DOHH2 (cell line): ENCODE measurements around the gene KRT17.
"Not testable (repeated sequence)": the region's sequence is repeated elsewhere in the genome, so short reads cannot be mapped to it uniquely, and the experiment has no call there.

Source experiments
- H3F3A ChIP-seq: fragments of 200-600 bp; sonication (generic), shearing (Covaris generic); 2 replicates; pipeline ENCODE4 v1.6.0; 2016; ENCODE audit warnings: antibody characterized with exemption, mild to moderate bottlenecking; ENCODE audit not compliant: control insufficient read depth, insufficient read depth
- H3K27ac ChIP-seq: fragments of 200-600 bp; sonication (generic); 2 replicates; pipeline ENCODE4 v1.5.1; 2014; ENCODE audit warnings: low read depth, mild to moderate bottlenecking, low read length, moderate library complexity
- H3K27me3 ChIP-seq: fragments of 200-600 bp; sonication (generic); 2 replicates; pipeline ENCODE4 v1.6.1; 2014; ENCODE audit warnings: mild to moderate bottlenecking, low read length, mixed read lengths; ENCODE audit not compliant: control insufficient read depth
- H3K36me3 ChIP-seq: fragments of 200-600 bp; sonication (generic); 2 replicates; pipeline ENCODE4 v1.6.1; 2014; ENCODE audit warnings: mild to moderate bottlenecking, low read length, moderate library complexity, mixed read lengths; ENCODE audit not compliant: control insufficient read depth
- H3K4me1 ChIP-seq: fragments of 200-600 bp; sonication (generic); 2 replicates; pipeline ENCODE4 v1.6.1; 2014; ENCODE audit warnings: mild to moderate bottlenecking, low read length, mixed read lengths; ENCODE audit not compliant: control insufficient read depth
- H3K4me2 ChIP-seq: fragments of 200-600 bp; sonication (generic); 2 replicates; pipeline ENCODE4 v1.6.0; 2014; ENCODE audit warnings: mild to moderate bottlenecking, low read length, moderate library complexity
- H3K4me3 ChIP-seq: fragments of 200-600 bp; sonication (generic); 2 replicates; pipeline ENCODE4 v1.5.1; 2014; ENCODE audit warnings: mild to moderate bottlenecking, low read length, mixed read lengths
- H3K79me2 ChIP-seq: fragments of 200-600 bp; sonication (generic); 2 replicates; pipeline ENCODE4 v1.6.1; 2014; ENCODE audit warnings: mild to moderate bottlenecking, low read length, mixed read lengths; ENCODE audit not compliant: control insufficient read depth
- H3K9me2 ChIP-seq: fragments of 200-600 bp; sonication (generic); replicated peaks from 2 replicates; pipeline ENCODE4 v1.6.1; 2014; ENCODE audit warnings: mild to moderate bottlenecking, low read length, mixed read lengths; ENCODE audit not compliant: control insufficient read depth
- H3K9me3 ChIP-seq: fragments of 200-600 bp; sonication (generic); 2 replicates; pipeline ENCODE4 v1.6.1; 2014; ENCODE audit warnings: antibody characterized with exemption, low read length, mixed read lengths; ENCODE audit not compliant: control insufficient read depth, insufficient read depth
- H4K20me1 ChIP-seq: fragments of 200-600 bp; sonication (generic); 2 replicates; pipeline ENCODE4 v1.6.0; 2014; ENCODE audit warnings: low read depth, mild to moderate bottlenecking, antibody characterized with exemption, low read length, moderate library complexity; ENCODE audit not compliant: control insufficient read depth, insufficient read depth
- EZH2phosphoT487 ChIP-seq: fragments of 200-600 bp; sonication (generic); IDR thresholded peaks from 2 replicates; pipeline ENCODE4 v1.6.1; 2017; ENCODE audit warnings: borderline replicate concordance, mild to moderate bottlenecking, antibody characterized with exemption, low read length, moderate library complexity, mixed read lengths
- TF ChIP-seq, protein P1 (sequence below): fragments of 200-600 bp; sonication (generic); IDR thresholded peaks from one replicate; pipeline ENCODE4 v1.5.1; 2014; ENCODE audit warnings: antibody characterized with exemption, mild to moderate bottlenecking, low read depth, low read length; ENCODE audit not compliant: poor library complexity, severe bottlenecking

Gene KRT17

GRCh38 chr17:41617136-41617535 lies 7.2 kb downstream of the KRT17 start:
- Histone ChIP-seq H3K4me3 (no peak overlapping the region), H3F3A (no peaks in the 10 kb centered on the region), H3K79me2 (no peaks in the 10 kb centered on the region), H3K36me3 (no peaks in the 10 kb centered on the region), H3K4me1 (no peaks in the 10 kb centered on the region), H3K27me3 (no peaks in the 10 kb centered on the region), H3K27ac (no peak overlapping the region), H3K9me2 (no peaks in the 10 kb centered on the region), H3K9me3 (no peaks in the 10 kb centered on the region), H4K20me1 (no peaks in the 10 kb centered on the region), H3K4me2 (no peak overlapping the region)
- TF ChIP-seq, protein P1, sequence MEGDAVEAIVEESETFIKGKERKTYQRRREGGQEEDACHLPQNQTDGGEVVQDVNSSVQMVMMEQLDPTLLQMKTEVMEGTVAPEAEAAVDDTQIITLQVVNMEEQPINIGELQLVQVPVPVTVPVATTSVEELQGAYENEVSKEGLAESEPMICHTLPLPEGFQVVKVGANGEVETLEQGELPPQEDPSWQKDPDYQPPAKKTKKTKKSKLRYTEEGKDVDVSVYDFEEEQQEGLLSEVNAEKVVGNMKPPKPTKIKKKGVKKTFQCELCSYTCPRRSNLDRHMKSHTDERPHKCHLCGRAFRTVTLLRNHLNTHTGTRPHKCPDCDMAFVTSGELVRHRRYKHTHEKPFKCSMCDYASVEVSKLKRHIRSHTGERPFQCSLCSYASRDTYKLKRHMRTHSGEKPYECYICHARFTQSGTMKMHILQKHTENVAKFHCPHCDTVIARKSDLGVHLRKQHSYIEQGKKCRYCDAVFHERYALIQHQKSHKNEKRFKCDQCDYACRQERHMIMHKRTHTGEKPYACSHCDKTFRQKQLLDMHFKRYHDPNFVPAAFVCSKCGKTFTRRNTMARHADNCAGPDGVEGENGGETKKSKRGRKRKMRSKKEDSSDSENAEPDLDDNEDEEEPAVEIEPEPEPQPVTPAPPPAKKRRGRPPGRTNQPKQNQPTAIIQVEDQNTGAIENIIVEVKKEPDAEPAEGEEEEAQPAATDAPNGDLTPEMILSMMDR = no peak
- no peak for TF ChIP-seq EZH2phosphoT487

DNA sequence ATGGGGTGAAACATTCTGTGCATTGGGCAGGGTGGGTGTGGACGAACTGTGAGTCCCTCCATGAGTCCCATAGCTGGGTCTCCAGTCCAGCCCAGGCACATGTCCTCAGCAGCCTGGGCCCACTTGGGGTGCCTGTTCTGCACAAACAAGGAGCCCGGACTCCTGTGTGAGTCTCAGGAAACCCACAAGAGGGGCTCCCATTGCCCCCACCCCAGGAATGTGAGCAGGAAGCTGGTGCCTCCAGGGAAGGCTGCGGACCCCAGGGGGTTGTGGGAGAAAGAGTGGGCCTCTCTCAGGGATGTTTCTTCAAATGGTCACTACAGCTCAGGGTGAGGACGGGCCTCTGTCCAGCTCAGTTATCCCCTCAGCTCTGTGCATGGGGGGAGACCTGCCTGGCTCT lies 7.9 kb downstream of the KRT17 start:
- not testable (repeated sequence) for H4K20me1 ChIP-seq, H3K36me3 ChIP-seq, H3K27ac ChIP-seq, H3K4me2 ChIP-seq, H3K4me3 ChIP-seq, H3K27me3 ChIP-seq, H3K9me2 ChIP-seq, H3K79me2 ChIP-seq, H3K9me3 ChIP-seq, H3F3A ChIP-seq, H3K4me1 ChIP-seq

- Histone ChIP-seq H3K27me3 (no peaks in the 10 kb centered on the region), H3K9me3 (no peaks in the 10 kb centered on the region), H3K36me3 (no peaks in the 10 kb centered on the region), H3K9me2 (no peaks in the 10 kb centered on the region), H4K20me1 (no peaks in the 10 kb centered on the region), H3K4me2 (no peak overlapping the region), H3K27ac (no peak overlapping the region), H3K79me2 (no peaks in the 10 kb centered on the region), H3F3A (no peaks in the 10 kb centered on the region), H3K4me1 (no peaks in the 10 kb centered on the region), H3K4me3 (no peak overlapping the region)
- TF ChIP-seq, protein P1 = no peak
- no peak for TF ChIP-seq EZH2phosphoT487
These were observed 8.9 kb downstream of the KRT17 start for GRCh38 chr17:41615454-41615853.

DNA sequence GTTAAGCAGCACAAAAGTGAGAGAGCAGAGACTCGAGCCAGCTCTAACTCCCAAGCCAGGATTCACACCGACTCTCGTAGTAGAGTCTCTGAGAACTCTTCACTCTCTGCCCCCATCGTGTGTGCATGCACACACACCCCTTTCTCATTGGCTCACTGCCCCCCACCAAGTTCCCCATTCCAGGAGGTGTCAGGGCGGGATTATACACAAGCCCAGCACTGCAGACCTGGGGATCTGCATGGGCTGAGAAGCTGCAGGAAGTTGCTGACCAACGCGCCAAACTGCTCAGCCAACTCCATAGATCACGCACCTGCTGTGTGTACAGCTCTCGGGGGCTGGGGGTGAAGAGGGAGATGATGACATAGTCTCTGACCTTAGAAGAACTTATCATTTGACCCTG lies 9.6 kb downstream of the KRT17 start:
- not testable (repeated sequence) for H3K27ac ChIP-seq

More for the DNA sequence above, 9.6 kb downstream of the KRT17 start:
- H3F3A ChIP-seq, H3K9me3 ChIP-seq, H3K27me3 ChIP-seq, H3K4me3 ChIP-seq, H3K79me2 ChIP-seq, H3K4me2 ChIP-seq, H3K4me1 ChIP-seq, H4K20me1 ChIP-seq, H3K9me2 ChIP-seq, H3K36me3 ChIP-seq: not testable (repeated sequence)
